KMS-11 (cell line): Measurements from ENCODE around the gene MGA.

Experiments used
- H2AFZ ChIP-seq: fragments of 200-600 bp; sonication (generic); 2 replicates; pipeline ENCODE4 v1.6.1; 2016; ENCODE audit warnings: antibody characterized with exemption, mixed run types, low read depth
- H3K27ac ChIP-seq: fragments of 200-600 bp; sonication (generic); 2 replicates; pipeline ENCODE4 v1.6.1; 2016; ENCODE audit warnings: mild to moderate bottlenecking, mixed run types
- H3K27me3 ChIP-seq: fragments of 200-600 bp; sonication (generic); 2 replicates; pipeline ENCODE4 v1.6.1; 2017; ENCODE audit warnings: mild to moderate bottlenecking, low read depth, mixed run types, moderate library complexity; ENCODE audit not compliant: insufficient read depth
- H3K36me3 ChIP-seq: fragments of 200-600 bp; sonication (generic); 2 replicates; pipeline ENCODE4 v1.6.1; 2017; ENCODE audit warnings: mild to moderate bottlenecking, mixed run types; ENCODE audit not compliant: insufficient read depth
- H3K4me1 ChIP-seq: fragments of 200-600 bp; sonication (generic); 2 replicates; pipeline ENCODE4 v1.6.1; 2016; ENCODE audit warnings: mild to moderate bottlenecking, low read depth, mixed run types; ENCODE audit not compliant: poor library complexity, severe bottlenecking
- H3K4me2 ChIP-seq: fragments of 200-600 bp; sonication (generic); 2 replicates; pipeline ENCODE4 v1.7.0; 2016; ENCODE audit warnings: mild to moderate bottlenecking, mixed run types
- H3K4me3 ChIP-seq: fragments of 200-600 bp; sonication (generic); IDR thresholded peaks from 2 replicates; pipeline ENCODE4 v1.6.1; 2017; ENCODE audit warnings: low read depth, low read length, mixed read lengths; ENCODE audit not compliant: insufficient read depth
- H3K79me2 ChIP-seq: fragments of 200-600 bp; sonication (generic); 2 replicates; pipeline ENCODE4 v1.6.1; 2016; ENCODE audit warnings: low read depth, mixed run types; ENCODE audit not compliant: insufficient read depth
- H3K9ac ChIP-seq: fragments of 200-600 bp; sonication (generic); 2 replicates; pipeline ENCODE4 v1.6.1; 2016; ENCODE audit warnings: mild to moderate bottlenecking, mixed run types
- H4K20me1 ChIP-seq: fragments of 200-600 bp; sonication (generic); 2 replicates; pipeline ENCODE4 v1.6.1; 2016; ENCODE audit warnings: mild to moderate bottlenecking, mixed run types; ENCODE audit not compliant: insufficient read depth
- CTCF ChIP-seq: fragments of 200-600 bp; sonication (generic); conservative IDR thresholded peaks from 2 replicates; pipeline ENCODE4 v1.6.1; 2017; ENCODE audit warnings: low read depth, mild to moderate bottlenecking, antibody characterized with exemption, low read length, moderate library complexity, mixed read lengths

The MGA gene

GRCh38 chr15:41640985-41641384 lies 19.2 kb upstream of the MGA start:
- no peaks in the 10 kb centered on the region for H3K36me3 ChIP-seq
- H3K4me3 ChIP-seq, result no peak overlapping the region
- H3K9ac ChIP-seq, result no peak overlapping the region
- H3K4me1 ChIP-seq, result no peaks in the 10 kb centered on the region
- no peak overlapping the region for H3K4me2 ChIP-seq
- no peak overlapping the region for H3K27ac ChIP-seq
- TF ChIP-seq CTCF, result no peak
- no peaks in the 10 kb centered on the region for H4K20me1 ChIP-seq
- no peak overlapping the region for H2AFZ ChIP-seq
- H3K27me3 ChIP-seq, result no peaks in the 10 kb centered on the region
- H3K79me2 ChIP-seq, result no peaks in the 10 kb centered on the region

- Histone ChIP-seq H3K4me2 (no peak overlapping the region), H3K4me3 (no peak overlapping the region), H3K9ac (no peak overlapping the region), H3K36me3 (no peaks in the 10 kb centered on the region), H3K27me3 (no peaks in the 10 kb centered on the region), H4K20me1 (no peaks in the 10 kb centered on the region), H3K4me1 (no peaks in the 10 kb centered on the region), H2AFZ (no peak overlapping the region), H3K79me2 (no peaks in the 10 kb centered on the region), H3K27ac (no peak overlapping the region)
- TF ChIP-seq CTCF, result no peak
Measured at GRCh38 chr15:41647262-41647661, 12.9 kb upstream of the MGA start.

GRCh38 chr15:41648097-41648496 lies 12.1 kb upstream of the MGA start:
- Histone ChIP-seq H3K4me2 (no peak overlapping the region), H2AFZ (no peak overlapping the region), H3K27me3 (no peaks in the 10 kb centered on the region), H3K4me1 (no peaks in the 10 kb centered on the region), H3K9ac (no peak overlapping the region), H4K20me1 (no peaks in the 10 kb centered on the region), H3K79me2 (no peaks in the 10 kb centered on the region), H3K27ac (no peak overlapping the region), H3K4me3 (no peak overlapping the region), H3K36me3 (no peaks in the 10 kb centered on the region)
- TF ChIP-seq CTCF, result no peak

- H3K4me1 ChIP-seq, result no peaks in the 10 kb centered on the region
- no peak overlapping the region for H3K4me2 ChIP-seq
- H3K9ac ChIP-seq, result no peak overlapping the region
- no peaks in the 10 kb centered on the region for H3K79me2 ChIP-seq
- no peak overlapping the region for H2AFZ ChIP-seq
- no peaks in the 10 kb centered on the region for H3K36me3 ChIP-seq
- TF ChIP-seq CTCF, result no peak
- H3K27ac ChIP-seq, result no peak overlapping the region
- no peaks in the 10 kb centered on the region for H4K20me1 ChIP-seq
- H3K4me3 ChIP-seq, result no peak overlapping the region
- H3K27me3 ChIP-seq, result no peaks in the 10 kb centered on the region
Measured at GRCh38 chr15:41648770-41649169, 11.4 kb upstream of the MGA start.

- no peaks in the 10 kb centered on the region for H3K4me1 ChIP-seq
- H3K79me2 ChIP-seq, result no peaks in the 10 kb centered on the region
- no peak overlapping the region for H3K4me3 ChIP-seq
- no peaks in the 10 kb centered on the region for H3K36me3 ChIP-seq
- TF ChIP-seq CTCF, result no peak
- no peak overlapping the region for H3K9ac ChIP-seq
- no peaks in the 10 kb centered on the region for H3K27me3 ChIP-seq
- no peak overlapping the region for H3K4me2 ChIP-seq
- no peak overlapping the region for H3K27ac ChIP-seq
- no peak overlapping the region for H2AFZ ChIP-seq
- H4K20me1 ChIP-seq, result no peaks in the 10 kb centered on the region
Measured at GRCh38 chr15:41650806-41651205, 9.4 kb upstream of the MGA start.
